Activated CD8-positive, alpha-beta memory T cell treated with anti-CD3 and anti-CD28 coated beads for 24 hours (primary cell): ENCODE results near the gene NEK7.
"Not testable (repeated sequence)": the region's sequence is repeated elsewhere in the genome, so short reads cannot be mapped to it uniquely, and the experiment has no call there.

ENCODE experiments used
- DNase-seq: peaks from one replicate; pipeline ENCODE4 v3.0.0-alpha.2; 2020

NEK7 gene

GRCh38 chr1:198300451-198300850 lies 143.7 kb downstream of the NEK7 start:
- no peak for DNase-seq

GRCh38 chr1:198304431-198304830 lies 147.6 kb downstream of the NEK7 start:
- DNase-seq, result no peak

- not testable (repeated sequence) for DNase-seq
Measured at GRCh38 chr1:198314817-198315216, 158.0 kb downstream of the NEK7 start.

- DNase-seq, result not testable (repeated sequence)
Measured at GRCh38 chr1:198315331-198315730, 158.5 kb downstream of the NEK7 start.

GRCh38 chr1:198316546-198317100 lies 159.8 kb downstream of the NEK7 start:
- DNase-seq, result no peak

- no peak for DNase-seq
Measured at GRCh38 chr1:198318085-198318484, 161.3 kb downstream of the NEK7 start.

- no peak for DNase-seq
Measured at GRCh38 chr1:198320759-198321158, 164.0 kb downstream of the NEK7 start.

GRCh38 chr1:198326232-198326631 lies 169.4 kb downstream of the NEK7 start:
- DNase-seq, result no peak

- DNase-seq, result no peak
Measured at GRCh38 chr1:198326915-198327314, 170.1 kb downstream of the NEK7 start.

- DNase-seq, result no peak
Measured at GRCh38 chr1:198328458-198329032, 171.7 kb downstream of the NEK7 start.

- DNase-seq, result no peak
Measured at GRCh38 chr1:198330982-198331615, 174.3 kb downstream of the NEK7 start.

GRCh38 chr1:198333744-198334143 lies 176.9 kb downstream of the NEK7 start:
- DNase-seq, result no peak

GRCh38 chr1:198335663-198336062 lies 178.9 kb downstream of the NEK7 start:
- no peak for DNase-seq

GRCh38 chr1:198337886-198338285 lies 181.1 kb downstream of the NEK7 start:
- no peak for DNase-seq

GRCh38 chr1:198340139-198340538 lies 183.3 kb downstream of the NEK7 start:
- DNase-seq, result no peak

GRCh38 chr1:198346178-198346577 lies 189.4 kb downstream of the NEK7 start:
- no peak for DNase-seq

GRCh38 chr1:198350456-198350855 lies 193.7 kb downstream of the NEK7 start:
- DNase-seq, result no peak

- no peak for DNase-seq
Measured at GRCh38 chr1:198352975-198353695, 196.3 kb downstream of the NEK7 start.

GRCh38 chr1:198357937-198358336 lies 201.1 kb downstream of the NEK7 start:
- DNase-seq, result no peak

- no peak for DNase-seq
Measured at GRCh38 chr1:198359024-198359653, 202.3 kb downstream of the NEK7 start.

GRCh38 chr1:198360208-198360729 lies 203.5 kb downstream of the NEK7 start:
- DNase-seq, result no peak

- no peak for DNase-seq
Measured at GRCh38 chr1:198361237-198361767, 204.5 kb downstream of the NEK7 start.

- DNase-seq, result no peak
Measured at GRCh38 chr1:198363625-198364151, 206.9 kb downstream of the NEK7 start.
